DND-41 (cell line): ENCODE results near the gene ANXA3.

Experiments
- CTCF ChIP-seq: IDR thresholded peaks from 2 replicates; pipeline ENCODE4 v1.5.1; 2012; ENCODE audit warnings: borderline replicate concordance, low read length, moderate library complexity, mild to moderate bottlenecking; ENCODE audit not compliant: poor library complexity, severe bottlenecking; ENCODE audit errors: extremely low read depth
- EZH2 ChIP-seq: IDR thresholded peaks from 3 replicates; pipeline ENCODE4 v1.6.1; 2012; ENCODE audit warnings: borderline replicate concordance, low read depth, mild to moderate bottlenecking, moderate library complexity, low read length, inconsistent platforms; ENCODE audit not compliant: severe bottlenecking

DNA sequence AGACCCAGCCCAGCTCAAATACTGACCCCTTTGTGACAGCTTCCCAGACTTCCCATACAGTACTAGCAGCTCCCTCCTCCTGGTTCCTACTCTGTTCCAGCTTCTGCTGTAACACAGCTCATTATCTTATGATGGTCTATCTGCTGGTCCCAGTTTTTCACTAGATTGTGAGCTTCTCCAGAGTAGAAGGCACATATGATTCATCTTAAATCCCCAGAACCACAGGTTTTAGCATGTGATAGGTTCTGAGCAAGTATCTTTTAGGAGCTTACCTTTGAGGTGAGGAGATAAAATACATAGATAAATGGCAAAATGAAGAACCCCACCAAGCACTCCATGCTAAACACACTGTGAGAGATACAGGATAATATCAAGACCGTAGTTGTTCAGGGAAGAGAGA lies 27.6 kb upstream of the ANXA3 start:
- TF ChIP-seq CTCF (no peak), EZH2 (no peak)
